GM21723 (cell line): ENCODE results near the gene LILRA6.
"Not testable (repeated sequence)": the region's sequence is repeated elsewhere in the genome, so short reads cannot be mapped to it uniquely, and the experiment has no call there.

ENCODE experiments used
- ATAC-seq: cut with Tn5 transposase; IDR thresholded peaks from one replicate; pipeline ENCODE4 v1.9.1; 2021; ENCODE audit warnings: mild to moderate bottlenecking, moderate library complexity; ENCODE audit not compliant: unreplicated experiment

The LILRA6 gene

GRCh38 chr19:54266133-54266532 lies 23.5 kb upstream of the LILRA6 start:
- ATAC-seq = no peak

- no peak for ATAC-seq
Observed at GRCh38 chr19:54262470-54262869, 19.9 kb upstream of the LILRA6 start.

GRCh38 chr19:54262066-54262465 lies 19.5 kb upstream of the LILRA6 start:
- no peak for ATAC-seq

GRCh38 chr19:54257116-54257480 lies 14.5 kb upstream of the LILRA6 start, which contains the start of gene LILRB5:
LILRB5 (minus strand) TSS chr19:54257273; CDS start chr19:54257193, 80 bp downstream.
- no peak for ATAC-seq

GRCh38 chr19:54256250-54257115 lies 13.9 kb upstream of the LILRA6 start:
- ATAC-seq = no peak

GRCh38 chr19:54255105-54255775 lies 12.7 kb upstream of the LILRA6 start:
- no peak for ATAC-seq

- ATAC-seq = no peak
Observed at GRCh38 chr19:54254195-54254906, 11.8 kb upstream of the LILRA6 start.

GRCh38 chr19:54253331-54254194 lies 11.0 kb upstream of the LILRA6 start:
- ATAC-seq = no peak

- no peak for ATAC-seq
Observed at GRCh38 chr19:54252845-54253244, 10.3 kb upstream of the LILRA6 start.

- no peak for ATAC-seq
Observed at GRCh38 chr19:54252243-54252642, 9.7 kb upstream of the LILRA6 start.

- no peak for ATAC-seq
Observed at GRCh38 chr19:54248016-54248601, 5.5 kb upstream of the LILRA6 start.

GRCh38 chr19:54247106-54247930 lies 4.7 kb upstream of the LILRA6 start:
- ATAC-seq = no peak

GRCh38 chr19:54245936-54246335 lies 3.3 kb upstream of the LILRA6 start:
- ATAC-seq = no peak

GRCh38 chr19:54243809-54244208 lies 1.2 kb upstream of the LILRA6 start:
- ATAC-seq = not testable (repeated sequence)

GRCh38 chr19:54242234-54242633 lies 356 bp downstream of the LILRA6 start:
- ATAC-seq = not testable (repeated sequence)

GRCh38 chr19:54240372-54241336 lies 1.9 kb downstream of the LILRA6 start:
- ATAC-seq = not testable (repeated sequence)

GRCh38 chr19:54239491-54240371 lies 2.9 kb downstream of the LILRA6 start:
- ATAC-seq = not testable (repeated sequence)
